ENCODE data around the gene PPRC1.

The PPRC1 gene

GRCh38 chr10:102117391-102118159 is 15.3 kb upstream of the PPRC1 start:
- DNase-seq (ENCODE audit: low read depth, low spot score) = no peak

DNA sequence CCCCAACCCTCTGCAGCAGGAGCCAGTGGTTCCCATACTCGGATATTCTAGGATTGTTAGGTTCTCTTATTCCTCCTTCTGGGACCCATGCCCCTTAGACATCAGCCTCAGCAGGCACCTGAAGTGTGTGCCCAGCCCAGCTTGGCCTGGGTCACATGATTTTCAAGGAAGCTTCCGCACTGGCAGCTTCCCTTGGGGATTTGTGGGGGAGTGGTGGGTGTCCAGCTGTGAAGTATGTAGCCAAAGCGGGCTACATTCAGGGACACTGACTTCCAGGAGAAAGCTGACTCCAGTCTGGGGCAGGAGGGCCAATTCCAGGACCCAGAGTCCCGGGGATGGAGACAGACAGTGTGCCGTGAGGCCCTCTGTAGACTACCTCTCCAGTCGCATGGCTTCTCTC is 14.0 kb upstream of the PPRC1 start:
- DNase-seq (ENCODE audit: low read depth, low spot score) = no peak

DNA sequence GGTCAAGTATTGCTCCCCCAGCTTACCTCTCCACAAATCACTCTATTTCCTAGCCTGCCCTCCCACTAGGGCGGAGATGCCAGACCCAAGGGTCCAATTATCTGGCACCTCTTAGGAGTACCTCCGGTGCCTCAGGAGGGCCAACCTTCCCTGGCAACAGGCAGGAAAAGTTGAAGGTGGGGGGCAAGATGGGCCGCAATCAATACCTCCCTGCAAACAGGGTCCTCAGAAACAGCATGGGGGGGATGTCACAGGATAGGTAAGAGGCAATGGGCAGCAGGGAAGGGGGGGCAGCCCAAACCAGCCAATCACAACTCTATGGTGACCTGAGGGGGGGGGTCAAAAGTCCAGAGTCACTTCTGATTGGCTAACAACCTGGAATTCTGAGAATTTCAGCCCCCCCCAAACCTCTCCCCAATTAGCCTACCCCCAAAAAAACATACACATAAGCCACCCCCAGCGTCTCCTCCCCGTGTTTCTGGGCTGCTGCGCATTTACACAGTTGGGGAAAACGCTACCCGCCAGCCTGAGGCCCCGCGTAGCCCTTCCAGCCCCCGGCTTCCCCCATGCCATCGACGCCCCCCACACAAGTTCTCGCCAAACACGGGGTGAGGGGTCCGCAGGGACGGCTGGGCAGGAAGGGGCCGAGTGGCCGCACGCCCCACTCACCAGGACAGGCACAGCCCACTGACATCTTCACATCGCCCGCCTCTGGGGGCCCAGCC is 13.3 kb upstream of the PPRC1 start:
- DNase-seq (ENCODE audit: low read depth, low spot score) = no peak

- peak; percentile 63 for DNase-seq (ENCODE audit: low read depth, low spot score)
Observed at GRCh38 chr10:102120142-102120990, 12.5 kb upstream of the PPRC1 start, which contains the start of gene LDB1. Gene LDB1, minus strand, starts transcription at chr10:102120368. Its CDS starts 258 bp downstream, at chr10:102120110.

GRCh38 chr10:102120991-102121738 is 11.7 kb upstream of the PPRC1 start:
- peak; percentile 98 for DNase-seq (ENCODE audit: low read depth, low spot score)

- no peak for DNase-seq (ENCODE audit: low read depth, low spot score)
Observed at GRCh38 chr10:102121739-102122372, 11.0 kb upstream of the PPRC1 start.

DNA sequence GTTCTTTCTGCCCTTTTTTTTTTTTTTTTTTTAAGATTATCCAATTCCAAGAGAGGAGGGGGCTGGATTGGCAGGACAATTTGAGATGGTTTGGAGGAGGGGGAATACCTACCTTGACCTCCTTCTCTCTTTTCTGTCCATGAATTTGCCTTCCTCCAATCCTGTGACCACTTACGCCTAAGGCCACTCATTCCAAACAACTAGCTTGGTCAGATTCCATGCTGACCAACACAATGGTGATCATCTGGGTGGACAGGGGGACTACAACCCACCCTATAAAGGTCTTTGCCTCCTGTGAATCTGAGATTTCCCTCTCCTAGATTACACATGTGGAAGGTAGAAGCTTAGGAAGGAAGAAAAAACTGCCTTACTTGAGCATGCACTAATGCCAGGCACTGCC is 10.4 kb upstream of the PPRC1 start:
- DNase-seq (ENCODE audit: low read depth, low spot score) = no peak

GRCh38 chr10:102123223-102123622 is 9.6 kb upstream of the PPRC1 start:
- DNase-seq (ENCODE audit: low read depth, low spot score) = no peak

GRCh38 chr10:102131286-102132170 is 1.3 kb upstream of the PPRC1 start:
- DNase-seq (ENCODE audit: low read depth, low spot score) = no peak

- no peak for DNase-seq (ENCODE audit: low read depth, low spot score)
Observed at GRCh38 chr10:102132193-102132562, 662 bp upstream of the PPRC1 start.

GRCh38 chr10:102133373-102134195 is 744 bp downstream of the PPRC1 start:
- no peak for DNase-seq (ENCODE audit: low read depth, low spot score)

DNA sequence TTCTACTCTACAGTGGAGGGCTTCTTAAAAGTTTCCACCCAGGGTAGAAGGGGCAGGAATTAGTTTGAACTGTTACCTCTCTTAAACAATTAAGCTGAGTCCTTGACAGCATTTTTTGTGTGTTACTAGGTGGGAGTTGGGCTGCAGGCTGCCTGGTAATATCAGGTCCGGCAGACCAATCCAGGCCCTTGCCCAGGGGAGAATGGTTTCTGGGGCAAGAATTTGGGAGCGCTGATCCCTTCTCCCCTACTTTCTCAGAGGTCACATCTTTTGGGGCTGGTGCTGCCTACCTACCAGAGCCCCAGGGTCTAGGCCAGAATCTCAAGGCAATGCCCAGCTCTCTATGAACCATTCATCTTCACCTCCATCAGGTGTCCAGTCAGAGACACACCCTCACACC is 1.6 kb downstream of the PPRC1 start:
- DNase-seq (ENCODE audit: low read depth, low spot score) = no peak

GRCh38 chr10:102135956-102136526 is 3.2 kb downstream of the PPRC1 start:
- no peak for DNase-seq (ENCODE audit: low read depth, low spot score)

DNA sequence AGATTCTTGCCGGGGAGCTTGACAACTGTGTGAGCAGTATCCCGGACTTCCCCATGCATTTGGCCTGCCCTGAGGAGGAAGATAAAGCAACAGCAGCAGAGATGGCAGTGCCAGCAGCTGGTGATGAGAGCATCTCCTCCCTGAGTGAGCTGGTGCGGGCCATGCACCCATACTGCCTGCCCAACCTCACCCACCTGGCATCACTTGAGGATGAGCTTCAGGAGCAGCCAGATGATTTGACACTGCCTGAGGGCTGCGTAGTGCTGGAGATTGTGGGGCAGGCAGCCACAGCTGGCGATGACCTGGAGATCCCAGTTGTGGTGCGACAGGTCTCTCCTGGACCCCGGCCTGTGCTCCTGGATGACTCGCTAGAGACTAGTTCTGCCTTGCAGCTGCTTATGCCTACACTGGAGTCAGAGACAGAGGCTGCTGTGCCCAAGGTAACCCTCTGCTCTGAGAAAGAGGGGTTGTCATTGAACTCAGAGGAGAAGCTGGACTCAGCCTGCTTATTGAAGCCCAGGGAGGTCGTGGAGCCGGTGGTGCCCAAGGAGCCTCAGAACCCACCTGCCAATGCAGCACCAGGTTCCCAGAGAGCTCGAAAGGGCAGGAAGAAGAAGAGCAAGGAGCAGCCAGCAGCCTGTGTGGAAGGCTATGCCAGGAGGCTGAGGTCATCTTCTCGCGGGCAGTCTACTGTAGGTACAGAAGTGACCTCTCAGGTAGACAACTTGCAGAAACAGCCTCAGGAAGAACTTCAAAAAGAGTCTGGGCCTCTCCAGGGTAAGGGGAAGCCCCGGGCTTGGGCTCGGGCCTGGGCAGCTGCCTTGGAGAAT is 6.7 kb downstream of the PPRC1 start:
- DNase-seq (ENCODE audit: low read depth, low spot score) = no peak

- no peak for DNase-seq (ENCODE audit: low read depth, low spot score)
Observed at GRCh38 chr10:102140218-102140617, 7.4 kb downstream of the PPRC1 start.

DNA sequence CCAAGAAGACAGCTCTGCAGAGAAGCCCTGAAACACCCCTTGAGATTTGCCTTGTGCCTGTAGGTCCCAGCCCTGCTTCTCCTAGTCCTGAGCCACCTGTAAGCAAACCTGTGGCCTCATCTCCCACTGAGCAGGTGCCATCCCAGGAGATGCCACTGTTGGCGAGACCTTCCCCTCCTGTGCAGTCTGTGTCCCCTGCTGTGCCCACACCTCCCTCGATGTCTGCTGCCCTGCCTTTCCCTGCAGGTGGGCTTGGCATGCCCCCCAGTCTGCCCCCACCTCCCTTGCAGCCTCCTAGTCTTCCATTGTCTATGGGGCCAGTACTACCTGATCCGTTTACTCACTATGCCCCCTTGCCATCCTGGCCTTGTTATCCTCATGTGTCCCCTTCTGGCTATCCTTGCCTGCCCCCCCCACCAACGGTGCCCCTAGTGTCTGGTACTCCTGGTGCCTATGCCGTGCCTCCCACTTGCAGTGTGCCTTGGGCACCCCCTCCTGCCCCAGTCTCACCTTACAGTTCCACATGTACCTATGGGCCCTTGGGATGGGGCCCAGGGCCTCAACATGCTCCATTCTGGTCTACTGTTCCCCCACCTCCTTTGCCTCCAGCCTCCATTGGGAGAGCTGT is 8.2 kb downstream of the PPRC1 start:
- DNase-seq (ENCODE audit: low read depth, low spot score) = no peak

- DNase-seq (ENCODE audit: low read depth, low spot score) = no peak
Observed at GRCh38 chr10:102141583-102142107, 8.8 kb downstream of the PPRC1 start.

All from iPS DF 19.7 (cell line).